GM19043 (cell line): ENCODE results near the gene IQCB1.
A peak's percentile ranks its signal among the peaks of the same experiment; 100 is the strongest.
"Not testable (repeated sequence)": the region's sequence is repeated elsewhere in the genome, so short reads cannot be mapped to it uniquely, and the experiment has no call there.

Experiments
- ATAC-seq: cut with Tn5 transposase; IDR thresholded peaks from one replicate; pipeline ENCODE4 v1.9.1; 2021; ENCODE audit warnings: low read depth; ENCODE audit not compliant: unreplicated experiment

Gene IQCB1

GRCh38 chr3:121817753-121818152 is 17.1 kb downstream of the IQCB1 start:
- ATAC-seq = no peak

GRCh38 chr3:121809249-121809648 is 25.6 kb downstream of the IQCB1 start:
- ATAC-seq = peak; percentile 98

DNA sequence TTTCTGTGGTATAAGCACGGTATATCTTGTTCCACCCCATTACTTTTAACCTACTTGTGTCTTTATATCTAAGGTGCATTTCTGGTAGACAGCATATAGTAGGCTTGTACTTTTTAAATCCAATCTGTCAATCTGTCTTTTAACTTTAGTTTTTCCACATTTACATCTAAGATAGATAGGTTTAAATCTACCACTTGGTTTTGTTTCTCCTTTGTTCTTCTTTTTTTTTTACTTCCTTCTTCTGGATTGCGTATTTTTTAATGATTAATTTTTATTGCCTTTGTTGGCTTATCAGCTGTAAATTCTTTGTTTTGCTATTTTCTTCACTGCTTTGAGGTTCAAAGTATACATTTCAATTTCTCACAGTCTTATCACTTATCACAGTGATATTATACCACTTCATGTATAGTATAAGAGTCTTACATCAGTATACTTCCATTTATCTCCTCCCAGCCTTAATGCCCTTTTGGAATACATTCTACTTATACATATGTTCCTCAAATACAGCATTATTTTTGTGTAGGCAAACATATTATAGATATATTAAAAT is 31.0 kb downstream of the IQCB1 start:
- ATAC-seq = no peak

DNA sequence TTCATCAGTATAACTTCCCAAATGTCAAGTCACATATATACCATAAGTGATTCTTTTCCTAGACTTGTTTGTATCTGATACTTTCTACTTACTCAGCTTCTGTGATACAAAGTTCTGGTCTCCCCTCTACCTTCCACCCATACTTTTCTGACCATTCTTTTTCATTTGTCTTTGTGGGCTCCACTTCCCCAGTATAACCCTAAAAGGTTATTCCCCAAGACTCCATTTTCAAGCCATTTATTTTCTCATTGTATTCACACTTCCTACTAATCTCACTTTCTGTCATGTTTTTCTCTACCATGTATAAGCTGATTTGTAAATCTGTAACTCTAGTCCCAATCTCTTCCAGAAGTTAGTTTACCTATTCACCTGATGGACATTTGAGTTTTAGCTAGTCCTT is 34.0 kb downstream of the IQCB1 start:
- ATAC-seq = no peak

- no peak for ATAC-seq
These were observed 37.9 kb downstream of the IQCB1 start for GRCh38 chr3:121796970-121797369.

DNA sequence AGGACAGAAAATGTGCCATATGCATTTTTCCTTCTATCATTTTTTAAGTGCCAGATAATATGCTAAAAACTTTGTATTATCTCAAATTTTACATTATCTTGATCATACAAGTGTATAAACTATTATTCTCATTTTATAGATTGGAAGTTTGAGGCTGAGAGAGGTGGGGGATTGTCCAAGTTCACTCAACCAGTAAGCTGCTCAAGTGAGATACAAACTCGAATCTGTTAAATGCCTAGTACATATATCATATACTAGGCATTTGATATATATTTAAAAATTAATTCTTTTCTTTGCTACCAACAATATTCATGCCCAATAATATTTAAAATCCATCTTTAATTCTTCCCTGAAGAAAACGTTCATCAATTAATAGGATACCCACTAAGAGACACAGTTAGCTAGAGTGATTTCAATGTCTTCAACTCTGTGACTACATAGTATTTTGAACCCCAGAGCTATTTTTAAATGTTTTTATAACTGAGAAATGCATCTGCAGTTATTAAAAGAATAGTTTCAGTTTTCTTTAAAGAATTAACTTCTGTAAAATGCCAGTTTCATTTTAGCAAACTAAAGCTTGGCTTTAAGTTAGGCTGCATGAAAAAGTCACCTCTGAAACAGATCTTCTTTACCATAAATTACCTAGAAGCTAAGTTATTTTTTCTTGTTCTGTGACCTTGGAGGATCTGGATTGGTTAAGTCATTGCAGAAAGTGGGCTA is 40.4 kb downstream of the IQCB1 start:
- no peak for ATAC-seq

- ATAC-seq = peak; percentile 42
These were observed 41.8 kb downstream of the IQCB1 start for GRCh38 chr3:121793078-121793477.

DNA sequence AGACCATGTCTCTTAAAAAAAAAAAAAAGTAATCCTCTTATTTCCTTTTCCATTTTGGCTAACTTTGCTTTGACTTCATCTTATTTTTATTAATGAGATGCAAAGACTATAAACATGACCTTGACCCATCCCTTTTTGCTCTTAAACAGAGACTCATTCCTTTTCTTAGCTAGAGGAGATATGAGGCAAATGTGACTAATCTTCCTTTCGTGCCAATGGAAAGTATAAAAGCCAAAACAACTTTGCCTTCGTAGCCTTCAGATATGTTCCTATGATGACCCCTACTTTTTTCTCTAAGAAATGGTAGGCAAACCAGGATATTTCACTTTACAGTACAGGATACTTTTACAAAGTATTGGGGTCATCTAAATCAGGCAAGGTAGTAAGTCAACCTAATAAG is 48.4 kb downstream of the IQCB1 start:
- no peak for ATAC-seq

DNA sequence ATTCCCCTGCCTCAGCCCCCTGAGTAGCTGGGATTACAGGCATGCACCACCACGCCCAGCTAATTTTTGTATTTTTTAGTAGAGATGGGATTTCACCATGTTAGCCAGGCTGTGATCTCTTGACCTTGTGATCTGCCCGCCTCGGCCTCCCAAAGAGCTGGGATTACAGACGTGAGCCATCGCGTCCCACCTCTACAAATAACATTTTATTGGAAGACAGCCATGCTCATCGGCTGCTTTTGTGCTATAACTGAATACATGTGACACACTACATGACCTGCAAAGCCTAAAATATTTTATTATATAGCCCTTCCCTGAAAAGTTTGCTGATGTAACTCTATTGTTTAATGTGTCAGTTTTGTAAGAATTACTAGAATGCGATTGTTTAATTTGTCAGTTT is 52.1 kb downstream of the IQCB1 start:
- ATAC-seq = not testable (repeated sequence)

GRCh38 chr3:121781611-121782010 is 53.2 kb downstream of the IQCB1 start:
- ATAC-seq = no peak

GRCh38 chr3:121775095-121775494 is 59.8 kb downstream of the IQCB1 start:
- ATAC-seq = not testable (repeated sequence)

DNA sequence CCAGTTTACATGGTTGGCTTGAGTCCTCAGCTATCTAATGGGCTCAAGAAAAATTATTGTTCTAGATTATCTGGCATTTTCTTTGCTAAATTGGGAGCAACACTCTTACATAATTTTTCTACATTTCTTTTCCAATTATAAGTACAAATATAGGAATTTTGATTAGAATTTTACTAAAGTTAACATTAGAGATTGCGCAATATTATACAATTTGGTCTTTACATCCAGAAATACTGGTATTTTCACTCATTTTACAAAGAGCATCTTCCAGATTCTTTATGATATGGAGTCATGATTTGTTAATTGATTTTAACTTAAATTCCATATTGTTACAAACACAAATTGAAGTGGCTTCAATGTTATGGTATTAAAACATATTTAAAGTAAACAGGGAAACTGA is 65.6 kb downstream of the IQCB1 start:
- no peak for ATAC-seq

DNA sequence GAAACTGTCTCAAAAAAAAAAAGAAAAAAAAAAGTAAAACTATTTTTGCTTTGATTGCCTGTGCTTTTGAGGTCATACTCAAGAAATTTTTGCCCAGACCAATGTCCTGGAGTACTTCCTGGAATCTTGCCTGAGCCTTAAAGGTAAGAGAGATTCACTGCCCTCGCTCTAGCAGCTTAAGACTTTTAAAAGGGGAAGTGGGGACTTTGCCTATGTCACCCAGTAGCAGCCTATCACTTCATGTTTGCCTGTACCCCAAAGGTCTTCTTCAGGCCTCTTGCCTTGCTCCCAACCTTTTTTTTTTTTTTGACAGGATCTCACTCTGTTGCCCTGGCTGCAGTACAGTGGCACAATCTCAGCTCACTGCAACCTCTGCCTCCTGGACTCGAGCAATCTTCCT is 66.4 kb downstream of the IQCB1 start:
- no peak for ATAC-seq

- ATAC-seq = no peak
These were observed 75.2 kb downstream of the IQCB1 start for GRCh38 chr3:121759541-121760202.

DNA sequence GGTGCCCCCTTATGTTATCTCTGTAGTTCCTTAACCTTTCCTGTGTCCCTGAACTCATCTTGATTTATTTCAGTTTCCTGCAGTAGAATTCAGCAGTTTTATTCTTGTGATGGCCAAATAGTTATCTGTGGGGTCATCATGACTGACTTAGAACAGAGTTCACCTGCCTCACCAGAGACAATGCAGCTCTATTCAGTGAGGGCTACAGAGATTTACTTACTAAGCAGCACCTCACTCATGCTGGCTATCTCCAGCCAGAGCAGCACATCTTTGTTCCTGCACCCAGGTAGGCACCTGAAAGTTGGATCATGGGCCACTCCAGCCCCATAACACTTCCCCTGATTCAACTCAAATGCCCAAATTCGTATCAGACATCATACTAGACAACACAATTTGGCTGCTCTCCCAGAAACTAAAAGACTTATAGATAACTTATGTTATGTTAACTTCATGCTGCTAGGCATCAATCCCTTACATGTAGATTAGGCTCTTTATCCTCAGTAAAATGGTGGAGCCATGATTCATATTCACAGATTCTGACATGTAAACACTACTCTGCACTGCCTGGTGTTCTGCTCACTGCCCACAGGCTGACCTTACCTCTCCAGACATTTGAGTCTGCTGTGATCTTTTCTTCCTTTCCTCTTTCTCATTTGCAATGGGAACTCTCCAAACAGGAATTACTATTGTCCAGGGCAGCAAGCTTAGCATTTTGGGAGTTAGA is 76.0 kb downstream of the IQCB1 start:
- no peak for ATAC-seq

DNA sequence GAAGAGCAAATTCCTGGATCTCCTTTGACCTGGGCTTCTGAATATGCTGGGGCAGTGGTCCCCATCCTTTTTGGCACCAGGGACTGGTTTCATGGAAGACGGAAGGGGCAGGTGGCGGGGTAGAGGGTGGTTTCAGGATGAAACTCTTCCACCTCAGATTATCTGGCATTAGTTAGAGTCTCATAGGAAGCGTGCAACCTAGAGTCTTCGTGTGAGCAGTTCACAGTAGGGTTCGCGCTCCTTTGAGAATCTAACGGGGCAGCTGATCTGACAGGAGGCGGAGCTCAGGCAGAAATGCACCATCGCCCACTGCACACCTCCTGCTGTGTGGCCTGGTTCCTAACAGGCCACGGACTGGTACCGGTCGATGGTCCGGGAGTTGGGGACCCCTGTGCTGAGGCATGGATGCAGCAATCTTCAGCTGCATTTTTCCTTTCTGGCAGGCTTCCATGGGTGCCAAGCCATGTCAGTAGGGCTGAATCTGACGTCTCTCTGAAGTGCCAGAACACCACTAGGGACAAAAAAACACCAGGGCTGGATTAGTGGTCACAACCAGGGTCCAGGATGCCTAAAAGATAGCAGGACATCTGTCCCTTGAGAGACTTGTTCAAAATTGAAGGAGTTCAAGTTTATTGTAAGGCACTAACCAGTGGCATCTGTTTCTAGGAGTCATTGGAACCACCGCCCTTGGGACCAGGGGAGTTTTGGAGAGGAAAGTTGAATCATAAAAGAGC is 76.9 kb downstream of the IQCB1 start:
- ATAC-seq = no peak

GRCh38 chr3:121757087-121757811 is 77.6 kb downstream of the IQCB1 start:
- ATAC-seq = no peak

GRCh38 chr3:121752772-121753171 is 82.1 kb downstream of the IQCB1 start:
- no peak for ATAC-seq

- no peak for ATAC-seq
These were observed 82.6 kb downstream of the IQCB1 start for GRCh38 chr3:121752261-121752660.

- ATAC-seq = no peak
These were observed 84.8 kb downstream of the IQCB1 start for GRCh38 chr3:121750087-121750415.
